Measurements from ENCODE around the gene CTSF. TPM values are rescaled to one million over a fixed set of nuclear protein-coding genes. Genes with fewer than 3 reads are reported as not detected.
"Not testable (repeated sequence)": the region's sequence is repeated elsewhere in the genome, so short reads cannot be mapped to it uniquely, and the experiment has no call there.

Gene CTSF
- total and polyA plus RNA-seq, 5 donors from 2014 or later: 6.9 to 28.6 (median 17.6) TPM

- peaks cover 9 to 44% (median 23%) of the 10 kb centered on the region in 4 donors for H3K4me1 Mint-ChIP-seq
- ATAC-seq (ENCODE audit: low read depth in 2 of 2); H3K4me3 ChIP-seq (ENCODE audit: low read depth, low read length); H3K27me3 Mint-ChIP-seq; H3K9me3 Mint-ChIP-seq; H3K27me3 ChIP-seq (ENCODE audit: control insufficient read depth, insufficient read depth, low read length); H3K9me3 ChIP-seq (ENCODE audit: control insufficient read depth in 2 of 2, low read length in 2 of 2); H3K27ac Mint-ChIP-seq; DNase-seq; H3K27ac ChIP-seq (ENCODE audit: insufficient read depth, low read length, poor library complexity, severe bottlenecking): not testable (repeated sequence)
- Histone ChIP-seq H3K36me3 (ENCODE audit: control insufficient read depth, insufficient read depth, low read length) (peaks cover 33% of the 10 kb centered on the region), H3K4me1 (ENCODE audit: control insufficient read depth, insufficient read depth, low read length, poor library complexity, severe bottlenecking) (peaks cover 26% of the 10 kb centered on the region)
- H3K36me3 Mint-ChIP-seq: peaks cover 36% of the 10 kb centered on the region
- H3K4me3 Mint-ChIP-seq: peak overlapping the region in 1 of 4 donors; percentile 49
Measured at GRCh38 chr11:66540598-66540997, 27.8 kb downstream of the CTSF start.

- Histone ChIP-seq H3K4me1 (ENCODE audit: control insufficient read depth, insufficient read depth, low read length, poor library complexity, severe bottlenecking) (peaks cover 19% of the 10 kb centered on the region), H3K4me3 (ENCODE audit: low read depth, low read length) (no peak overlapping the region), H3K9me3 (ENCODE audit: control insufficient read depth in 2 of 2, low read length in 2 of 2) (no peaks in the 10 kb centered on the region), H3K27ac (ENCODE audit: insufficient read depth, low read length, poor library complexity, severe bottlenecking) (no peak overlapping the region), H3K27me3 (ENCODE audit: control insufficient read depth, insufficient read depth, low read length) (no peaks in the 10 kb centered on the region), H3K36me3 (ENCODE audit: control insufficient read depth, insufficient read depth, low read length) (peaks cover 33% of the 10 kb centered on the region)
- Mint-ChIP-seq H3K4me1 (peaks cover 4 to 38% (median 22%) of the 10 kb centered on the region in 4 donors), H3K27me3 (no peaks in the 10 kb centered on the region), H3K36me3 (peaks cover 39% of the 10 kb centered on the region), H3K27ac (no peak overlapping the region), H3K4me3 (no peak overlapping the region), H3K9me3 (no peaks in the 10 kb centered on the region)
- DNase-seq (no peak), ATAC-seq (ENCODE audit: low read depth in 2 of 2) (no peak)
Measured at GRCh38 chr11:66539870-66540213, 28.6 kb downstream of the CTSF start.

GRCh38 chr11:66539170-66539869 is 29.1 kb downstream of the CTSF start:
- H3K36me3 ChIP-seq (ENCODE audit: control insufficient read depth, insufficient read depth, low read length): peaks cover 33% of the 10 kb centered on the region
- no peaks in the 10 kb centered on the region for H3K9me3 Mint-ChIP-seq
- peaks cover 2 to 35% (median 20%) of the 10 kb centered on the region in 4 donors for H3K4me1 Mint-ChIP-seq
- peaks cover 39% of the 10 kb centered on the region for H3K36me3 Mint-ChIP-seq
- ATAC-seq (ENCODE audit: low read depth in 2 of 2) (no peak), DNase-seq (no peak)
- no peak overlapping the region for H3K4me3 ChIP-seq (ENCODE audit: low read depth, low read length)
- no peaks in the 10 kb centered on the region for H3K9me3 ChIP-seq (ENCODE audit: control insufficient read depth in 2 of 2, low read length in 2 of 2)
- no peak overlapping the region for H3K27ac Mint-ChIP-seq
- H3K4me3 Mint-ChIP-seq: no peak overlapping the region
- H3K4me1 ChIP-seq (ENCODE audit: control insufficient read depth, insufficient read depth, low read length, poor library complexity, severe bottlenecking): peaks cover 13% of the 10 kb centered on the region
- no peak overlapping the region for H3K27ac ChIP-seq (ENCODE audit: insufficient read depth, low read length, poor library complexity, severe bottlenecking)
- H3K27me3 Mint-ChIP-seq: no peaks in the 10 kb centered on the region
- H3K27me3 ChIP-seq (ENCODE audit: control insufficient read depth, insufficient read depth, low read length): no peaks in the 10 kb centered on the region

GRCh38 chr11:66532784-66533183 is 35.6 kb downstream of the CTSF start:
- no peak for ATAC-seq (ENCODE audit: low read depth in 2 of 2)

GRCh38 chr11:66531841-66532240 is 36.6 kb downstream of the CTSF start:
- no peak for DNase-seq
- H3K9me3 ChIP-seq (ENCODE audit: control insufficient read depth in 2 of 2, low read length in 2 of 2): no peaks in the 10 kb centered on the region
- H3K4me1 Mint-ChIP-seq: peaks cover 0 to 12% (median under 1%) of the 10 kb centered on the region in 4 donors
- no peak overlapping the region for H3K27ac Mint-ChIP-seq
- H3K36me3 Mint-ChIP-seq: peaks cover 22% of the 10 kb centered on the region
- H3K27me3 Mint-ChIP-seq: no peaks in the 10 kb centered on the region
- H3K4me1 ChIP-seq (ENCODE audit: control insufficient read depth, insufficient read depth, low read length, poor library complexity, severe bottlenecking): no peaks in the 10 kb centered on the region
- H3K27ac ChIP-seq (ENCODE audit: insufficient read depth, low read length, poor library complexity, severe bottlenecking): no peak overlapping the region
- peaks cover 8% of the 10 kb centered on the region for H3K36me3 ChIP-seq (ENCODE audit: control insufficient read depth, insufficient read depth, low read length)
- no peak overlapping the region for H3K4me3 ChIP-seq (ENCODE audit: low read depth, low read length)
- no peaks in the 10 kb centered on the region for H3K9me3 Mint-ChIP-seq
- ATAC-seq (ENCODE audit: low read depth in 2 of 2): no peak
- H3K4me3 Mint-ChIP-seq: no peak overlapping the region
- no peaks in the 10 kb centered on the region for H3K27me3 ChIP-seq (ENCODE audit: control insufficient read depth, insufficient read depth, low read length)

More at GRCh38 chr11:66532784-66533183, 35.6 kb downstream of the CTSF start:
- Mint-ChIP-seq H3K27ac (peak overlapping the region in 2 of 3 donors; percentile 25 to 79), H3K4me1 (peaks cover 0 to 12% (median under 1%) of the 10 kb centered on the region in 4 donors), H3K36me3 (peaks cover 22% of the 10 kb centered on the region), H3K27me3 (no peaks in the 10 kb centered on the region), H3K4me3 (no peak overlapping the region), H3K9me3 (no peaks in the 10 kb centered on the region)
- H3K9me3 ChIP-seq (ENCODE audit: control insufficient read depth in 2 of 2, low read length in 2 of 2): no peaks in the 10 kb centered on the region
- no peak overlapping the region for H3K27ac ChIP-seq (ENCODE audit: insufficient read depth, low read length, poor library complexity, severe bottlenecking)
- DNase-seq: no peak
- no peaks in the 10 kb centered on the region for H3K27me3 ChIP-seq (ENCODE audit: control insufficient read depth, insufficient read depth, low read length)
- no peaks in the 10 kb centered on the region for H3K4me1 ChIP-seq (ENCODE audit: control insufficient read depth, insufficient read depth, low read length, poor library complexity, severe bottlenecking)
- H3K4me3 ChIP-seq (ENCODE audit: low read depth, low read length): no peak overlapping the region
- peaks cover 8% of the 10 kb centered on the region for H3K36me3 ChIP-seq (ENCODE audit: control insufficient read depth, insufficient read depth, low read length)

GRCh38 chr11:66530927-66531709 is 37.3 kb downstream of the CTSF start:
- no peak overlapping the region for H3K4me3 ChIP-seq (ENCODE audit: low read depth, low read length)
- H3K9me3 ChIP-seq (ENCODE audit: control insufficient read depth in 2 of 2, low read length in 2 of 2): no peaks in the 10 kb centered on the region
- H3K27me3 Mint-ChIP-seq: no peaks in the 10 kb centered on the region
- ATAC-seq (ENCODE audit: low read depth in 2 of 2) (no peak), DNase-seq (no peak)
- peaks cover 20% of the 10 kb centered on the region for H3K36me3 Mint-ChIP-seq
- H3K27ac Mint-ChIP-seq: peak overlapping the region in 1 of 3 donors; percentile 60
- H3K4me3 Mint-ChIP-seq: no peak overlapping the region
- no peaks in the 10 kb centered on the region for H3K27me3 ChIP-seq (ENCODE audit: control insufficient read depth, insufficient read depth, low read length)
- no peaks in the 10 kb centered on the region for H3K4me1 ChIP-seq (ENCODE audit: control insufficient read depth, insufficient read depth, low read length, poor library complexity, severe bottlenecking)
- H3K9me3 Mint-ChIP-seq: no peaks in the 10 kb centered on the region
- peaks cover 0 to 12% (median under 1%) of the 10 kb centered on the region in 4 donors for H3K4me1 Mint-ChIP-seq
- peaks cover 7% of the 10 kb centered on the region for H3K36me3 ChIP-seq (ENCODE audit: control insufficient read depth, insufficient read depth, low read length)
- H3K27ac ChIP-seq (ENCODE audit: insufficient read depth, low read length, poor library complexity, severe bottlenecking): no peak overlapping the region

GRCh38 chr11:66529655-66530054 is 38.8 kb downstream of the CTSF start:
- no peak overlapping the region for H3K27ac ChIP-seq (ENCODE audit: insufficient read depth, low read length, poor library complexity, severe bottlenecking)
- Mint-ChIP-seq H3K27ac (no peak overlapping the region), H3K27me3 (no peaks in the 10 kb centered on the region), H3K4me1 (peaks cover 0 to 10% (median 4%) of the 10 kb centered on the region in 4 donors), H3K9me3 (no peaks in the 10 kb centered on the region), H3K36me3 (peaks cover 19% of the 10 kb centered on the region), H3K4me3 (no peak overlapping the region)
- H3K4me3 ChIP-seq (ENCODE audit: low read depth, low read length): no peak overlapping the region
- H3K27me3 ChIP-seq (ENCODE audit: control insufficient read depth, insufficient read depth, low read length): no peaks in the 10 kb centered on the region
- H3K36me3 ChIP-seq (ENCODE audit: control insufficient read depth, insufficient read depth, low read length): peaks cover 6% of the 10 kb centered on the region
- ATAC-seq (ENCODE audit: low read depth in 2 of 2) (no peak), DNase-seq (no peak)
- no peaks in the 10 kb centered on the region for H3K9me3 ChIP-seq (ENCODE audit: control insufficient read depth in 2 of 2, low read length in 2 of 2)
- no peaks in the 10 kb centered on the region for H3K4me1 ChIP-seq (ENCODE audit: control insufficient read depth, insufficient read depth, low read length, poor library complexity, severe bottlenecking)

Measured in CD4-positive, CD25-positive, alpha-beta regulatory T cell (primary cell).